GM12878 (cell line): ENCODE data around the gene POLE3. TPM values are rescaled to one million over a fixed set of nuclear protein-coding genes. Genes with fewer than 3 reads are reported as not detected.

Experiments
- CBX3 ChIP-seq: fragments of 200-600 bp; sonication (generic); IDR thresholded peaks from 2 replicates; pipeline ENCODE4 v1.6.1; 2016; ENCODE audit warnings: low read depth, borderline replicate concordance
- EED ChIP-seq: sonication (generic); IDR thresholded peaks from 2 replicates; pipeline ENCODE4 v1.6.1; 2016; ENCODE audit warnings: antibody characterized with exemption, low read depth
- FOS ChIP-seq: IDR thresholded peaks from 3 replicates; pipeline ENCODE4 v1.6.1; 2011; ENCODE audit warnings: borderline replicate concordance; ENCODE audit not compliant: insufficient read length; ENCODE audit errors: extremely low read depth
- FOXM1 ChIP-seq: IDR thresholded peaks from 2 replicates; pipeline ENCODE4 v1.6.1; 2012; ENCODE audit warnings: low read depth, mild to moderate bottlenecking, inconsistent platforms, low read length, moderate library complexity
- HDAC2 ChIP-seq: fragments of 200-600 bp; sonication (generic); IDR thresholded peaks from 2 replicates; pipeline ENCODE4 v1.6.1; 2017
- HDAC6 ChIP-seq: fragments of 200-600 bp; sonication (generic); IDR thresholded peaks from one replicate; pipeline ENCODE4 v1.8.0; 2017; ENCODE audit warnings: antibody characterized with exemption; ENCODE audit not compliant: unreplicated experiment
- IRF3 ChIP-seq: fragments of 450-650 bp; IDR thresholded peaks from 2 replicates; pipeline ENCODE4 v1.6.1; 2014; ENCODE audit warnings: mild to moderate bottlenecking
- KLF5 ChIP-seq: fragments of 450-650 bp; IDR thresholded peaks from 2 replicates; pipeline ENCODE4 v1.6.1; 2014; ENCODE audit warnings: mild to moderate bottlenecking; ENCODE audit not compliant: partially characterized antibody
- MEF2B ChIP-seq: fragments of 450-650 bp; IDR thresholded peaks from 2 replicates; pipeline ENCODE4 v1.6.1; 2018; ENCODE audit warnings: mild to moderate bottlenecking, moderate library complexity; ENCODE audit not compliant: partially characterized antibody, poor library complexity, severe bottlenecking
- MYB ChIP-seq: fragments of 150-350 bp; IDR thresholded peaks from 2 replicates; pipeline ENCODE4 v1.6.1; 2014; ENCODE audit warnings: mild to moderate bottlenecking, low read depth, low read length, borderline replicate concordance
- NBN ChIP-seq: fragments of 450-650 bp; IDR thresholded peaks from 2 replicates; pipeline ENCODE4 v1.6.1; 2016
- NRF1 ChIP-seq: conservative IDR thresholded peaks from 2 replicates; pipeline ENCODE4 v1.6.1; 2011; ENCODE audit warnings: mild to moderate bottlenecking, low read depth, low read length, improper control_type of control experiment
- RELA ChIP-seq: fragments of 450-650 bp; IDR thresholded peaks from 2 replicates; pipeline ENCODE4 v1.8.0; 2014; ENCODE audit warnings: borderline replicate concordance; ENCODE audit not compliant: partially characterized antibody
- SIN3A ChIP-seq: IDR thresholded peaks from 2 replicates; pipeline ENCODE4 v1.6.1; 2012; ENCODE audit warnings: low read depth, low read length, improper control_type of control experiment
- SMARCA5 ChIP-seq: fragments of 450-650 bp; IDR thresholded peaks from 2 replicates; pipeline ENCODE4 v1.6.1; 2017; ENCODE audit warnings: mild to moderate bottlenecking
- ZNF687 ChIP-seq: fragments of 450-650 bp; IDR thresholded peaks from 2 replicates; pipeline ENCODE4 v1.6.1; 2017; ENCODE audit warnings: mild to moderate bottlenecking, moderate library complexity
- ZSCAN29 ChIP-seq: fragments of 450-650 bp; IDR thresholded peaks from 2 replicates; pipeline ENCODE4 v1.6.1; 2017; ENCODE audit warnings: mild to moderate bottlenecking, moderate library complexity
- ZZZ3 ChIP-seq: IDR thresholded peaks from 2 replicates; pipeline ENCODE4 v1.6.1; 2011; ENCODE audit warnings: low read depth; ENCODE audit not compliant: control insufficient read depth, insufficient read length
- polyA plus RNA-seq, 11 experiments: library from polyadenylated mRNA; depleted of rRNA in 4 of 11; unstranded in 6 of 11; stranded (reverse) in 5 of 11; fragments of >200 nt; fragmentation: Nextera tagmentation in 4 of 11; fragmentation: Illumina TruSeq in 1 of 11; extraction: Ambion mirVana in 4 of 11; extraction: Trizol in 1 of 11; gene quantifications; 1 replicate in 1 of 11; 2 replicates in 10 of 11; pipeline versions ENCODE4 v1.2.1 to v1.2.3, GENCODE V29; 2011 to 2016; ENCODE audit warnings: inconsistent platforms in 2 of 11, missing spikeins in 2 of 11, low read depth in 1 of 11
- total RNA-seq, 4 experiments: library from RNA; depleted of rRNA in 3 of 4; stranded (reverse); fragments of >200 nt in 3 of 4; fragmentation: Illumina TruSeq in 1 of 4; extraction: Trizol in 1 of 4; gene quantifications; 2 replicates each; pipeline versions ENCODE4 v1.2.1 to v1.2.3, GENCODE V29; 2013 to 2021
- TF ChIP-seq, protein P1 (sequence below): fragments of 450-650 bp; IDR thresholded peaks from 2 replicates; pipeline ENCODE4 v1.6.1; 2017; ENCODE audit warnings: low read depth, mild to moderate bottlenecking, moderate library complexity
- TF ChIP-seq, protein P2 (sequence below): fragments of 450-650 bp; IDR thresholded peaks from 2 replicates; pipeline ENCODE4 v1.6.1; 2017; ENCODE audit warnings: mild to moderate bottlenecking, low read depth, inconsistent platforms; ENCODE audit not compliant: poor library complexity, severe bottlenecking

The POLE3 gene
- total and polyA plus RNA-seq, 10 of the 15 experiments (the other 5 are each of a cell fraction or from before 2014, with no cell fraction given) = 40.8 to 116 (median 80.2) TPM

GRCh38 chr9:113401027-113401792, 9.3 kb downstream of the POLE3 start, which contains the start of gene ALAD (continued):
- no peak; the same call in none of the 2 replicates for TF ChIP-seq SMARCA5
- no peak for TF ChIP-seq ZZZ3
- TF ChIP-seq NRF1 = peak; percentile 34; the same call in 1 of the 2 replicates
- no peak for TF ChIP-seq CBX3
- TF ChIP-seq ZNF687 = no peak
- TF ChIP-seq, protein P1, sequence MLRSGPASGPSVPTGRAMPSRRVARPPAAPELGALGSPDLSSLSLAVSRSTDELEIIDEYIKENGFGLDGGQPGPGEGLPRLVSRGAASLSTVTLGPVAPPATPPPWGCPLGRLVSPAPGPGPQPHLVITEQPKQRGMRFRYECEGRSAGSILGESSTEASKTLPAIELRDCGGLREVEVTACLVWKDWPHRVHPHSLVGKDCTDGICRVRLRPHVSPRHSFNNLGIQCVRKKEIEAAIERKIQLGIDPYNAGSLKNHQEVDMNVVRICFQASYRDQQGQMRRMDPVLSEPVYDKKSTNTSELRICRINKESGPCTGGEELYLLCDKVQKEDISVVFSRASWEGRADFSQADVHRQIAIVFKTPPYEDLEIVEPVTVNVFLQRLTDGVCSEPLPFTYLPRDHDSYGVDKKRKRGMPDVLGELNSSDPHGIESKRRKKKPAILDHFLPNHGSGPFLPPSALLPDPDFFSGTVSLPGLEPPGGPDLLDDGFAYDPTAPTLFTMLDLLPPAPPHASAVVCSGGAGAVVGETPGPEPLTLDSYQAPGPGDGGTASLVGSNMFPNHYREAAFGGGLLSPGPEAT = peak; percentile 49; the same call in 1 of the 2 replicates
- TF ChIP-seq MYB = 0 out of 2 replicates have a peak, but pooled peaks have one; percentile 29
- TF ChIP-seq HDAC6 = no peak
- TF ChIP-seq FOXM1 = no peak
- TF ChIP-seq EED = peak; percentile 53; the same call in 1 of the 2 replicates
- no peak for TF ChIP-seq RELA
- no peak for TF ChIP-seq ZSCAN29
- TF ChIP-seq, protein P2, sequence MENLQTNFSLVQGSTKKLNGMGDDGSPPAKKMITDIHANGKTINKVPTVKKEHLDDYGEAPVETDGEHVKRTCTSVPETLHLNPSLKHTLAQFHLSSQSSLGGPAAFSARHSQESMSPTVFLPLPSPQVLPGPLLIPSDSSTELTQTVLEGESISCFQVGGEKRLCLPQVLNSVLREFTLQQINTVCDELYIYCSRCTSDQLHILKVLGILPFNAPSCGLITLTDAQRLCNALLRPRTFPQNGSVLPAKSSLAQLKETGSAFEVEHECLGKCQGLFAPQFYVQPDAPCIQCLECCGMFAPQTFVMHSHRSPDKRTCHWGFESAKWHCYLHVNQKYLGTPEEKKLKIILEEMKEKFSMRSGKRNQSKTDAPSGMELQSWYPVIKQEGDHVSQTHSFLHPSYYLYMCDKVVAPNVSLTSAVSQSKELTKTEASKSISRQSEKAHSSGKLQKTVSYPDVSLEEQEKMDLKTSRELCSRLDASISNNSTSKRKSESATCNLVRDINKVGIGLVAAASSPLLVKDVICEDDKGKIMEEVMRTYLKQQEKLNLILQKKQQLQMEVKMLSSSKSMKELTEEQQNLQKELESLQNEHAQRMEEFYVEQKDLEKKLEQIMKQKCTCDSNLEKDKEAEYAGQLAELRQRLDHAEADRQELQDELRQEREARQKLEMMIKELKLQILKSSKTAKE = no peak
- peak; percentile 9 for TF ChIP-seq MEF2B
- peak; percentile 41 for TF ChIP-seq KLF5
- TF ChIP-seq IRF3 = no peak
- TF ChIP-seq FOS = no peak
- 0 out of 2 replicates have a peak, but pooled peaks have one; percentile 63 for TF ChIP-seq NBN
- TF ChIP-seq HDAC2 = no peak
- TF ChIP-seq SIN3A = peak; percentile 64; the same call in 1 of the 2 replicates
